ENCODE results near the gene EFHC1. TPM values are rescaled to one million over a fixed set of nuclear protein-coding genes. Genes with fewer than 3 reads are reported as not detected.

Gene EFHC1
- total RNA-seq, 1 donor from 2014 or later = 1.6 TPM

GRCh38 chr6:52499026-52499425 lies 78.9 kb downstream of the EFHC1 start:
- intact Hi-C loops (cut with micrococcal nuclease) = loop anchor here (5.0 kb wide), 1 partner anchor 163 kb away; no protein-coding TSS in a partner anchor

- intact Hi-C loops (cut with micrococcal nuclease) = loop anchor here (5.0 kb wide), 1 partner anchor 163 kb away; no protein-coding TSS in a partner anchor
Observed at GRCh38 chr6:52499681-52500236, 79.6 kb downstream of the EFHC1 start.

- intact Hi-C loops (cut with micrococcal nuclease) = no loop called here
Observed at GRCh38 chr6:52500238-52501129, 80.3 kb downstream of the EFHC1 start.

DNA sequence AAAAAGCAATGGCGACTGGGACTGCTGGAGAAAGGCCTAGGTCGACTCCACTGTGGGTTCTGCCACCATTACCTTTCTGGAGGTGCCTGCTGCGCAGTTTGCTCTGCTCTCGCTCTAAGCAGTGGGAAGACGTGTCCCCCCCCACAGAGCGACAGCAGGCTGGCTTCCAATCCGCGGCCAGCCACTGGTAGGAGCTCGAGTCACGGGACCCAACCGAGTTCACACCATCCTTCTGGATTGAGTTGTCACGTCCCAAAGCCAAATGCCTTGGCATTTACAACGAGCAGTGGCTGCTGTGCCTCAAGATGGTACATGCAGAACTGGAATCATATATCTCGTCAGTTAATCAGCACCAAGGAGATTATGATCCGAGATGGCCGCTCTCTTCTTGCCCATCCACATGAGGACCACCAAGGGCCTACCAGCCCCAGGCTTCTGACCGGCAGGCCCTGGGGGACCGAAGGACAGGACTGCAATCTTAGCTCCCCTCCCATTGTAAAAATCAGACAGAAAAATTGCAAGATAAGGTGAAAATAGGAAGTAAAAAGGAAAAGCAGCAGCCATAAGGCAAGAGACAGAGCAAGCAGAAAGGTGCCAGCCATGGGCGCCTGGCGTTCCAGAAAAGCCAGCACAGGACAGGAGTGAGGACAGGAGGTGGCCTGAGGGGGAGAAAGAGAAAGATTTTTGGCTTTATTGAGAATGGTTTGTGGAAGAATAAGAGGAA lies 82.3 kb downstream of the EFHC1 start:
- intact Hi-C loops (cut with micrococcal nuclease) = no loop called here

DNA sequence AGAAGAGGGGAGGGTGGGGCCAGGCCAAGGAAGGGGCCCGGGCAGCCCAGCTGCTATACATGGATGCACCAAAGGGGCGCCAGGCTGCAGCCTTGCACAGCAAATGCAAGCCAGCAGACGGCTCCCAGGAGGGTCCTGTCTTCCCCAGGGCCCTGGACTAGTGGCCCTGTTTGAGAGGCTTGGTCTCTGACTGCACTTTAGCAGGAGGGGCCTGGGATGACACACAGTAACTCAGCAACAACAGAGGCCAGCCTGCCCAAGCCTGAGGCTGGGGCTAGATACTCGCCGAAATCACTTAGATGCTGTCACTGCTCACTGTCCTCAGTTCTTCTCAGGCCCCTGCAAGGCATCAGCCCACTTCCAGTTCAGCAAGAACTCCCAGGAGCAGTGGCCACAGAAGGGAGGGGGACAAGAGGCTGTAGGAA lies 83.2 kb downstream of the EFHC1 start:
- intact Hi-C loops (cut with micrococcal nuclease) = no loop called here

GRCh38 chr6:52503851-52504781 lies 84.0 kb downstream of the EFHC1 start:
- intact Hi-C loops (cut with micrococcal nuclease) = no loop called here

GRCh38 chr6:52504782-52505136 lies 84.6 kb downstream of the EFHC1 start:
- intact Hi-C loops (cut with micrococcal nuclease) = no loop called here

- intact Hi-C loops (cut with micrococcal nuclease) = no loop called here
Observed at GRCh38 chr6:52505726-52506409, 85.7 kb downstream of the EFHC1 start.

DNA sequence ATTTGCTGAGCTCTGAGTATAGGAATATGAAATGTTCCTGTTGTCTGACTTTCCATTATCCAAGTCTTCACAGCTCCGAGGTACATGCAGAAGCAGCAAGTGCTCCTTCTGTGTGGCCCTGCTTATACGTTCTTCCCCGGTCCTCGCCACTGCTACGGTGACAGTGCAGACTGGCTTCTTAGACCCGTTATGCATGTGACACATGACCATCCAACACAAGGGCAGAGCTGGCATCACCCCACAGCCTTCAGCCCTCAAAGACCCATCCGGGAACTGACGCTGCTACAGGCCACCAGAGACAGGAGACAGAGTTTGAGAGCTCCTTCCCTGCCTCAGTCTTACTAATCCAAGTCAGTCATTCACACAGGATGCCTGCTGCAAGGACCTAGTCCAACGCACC lies 86.3 kb downstream of the EFHC1 start:
- intact Hi-C loops (cut with micrococcal nuclease) = no loop called here

DNA sequence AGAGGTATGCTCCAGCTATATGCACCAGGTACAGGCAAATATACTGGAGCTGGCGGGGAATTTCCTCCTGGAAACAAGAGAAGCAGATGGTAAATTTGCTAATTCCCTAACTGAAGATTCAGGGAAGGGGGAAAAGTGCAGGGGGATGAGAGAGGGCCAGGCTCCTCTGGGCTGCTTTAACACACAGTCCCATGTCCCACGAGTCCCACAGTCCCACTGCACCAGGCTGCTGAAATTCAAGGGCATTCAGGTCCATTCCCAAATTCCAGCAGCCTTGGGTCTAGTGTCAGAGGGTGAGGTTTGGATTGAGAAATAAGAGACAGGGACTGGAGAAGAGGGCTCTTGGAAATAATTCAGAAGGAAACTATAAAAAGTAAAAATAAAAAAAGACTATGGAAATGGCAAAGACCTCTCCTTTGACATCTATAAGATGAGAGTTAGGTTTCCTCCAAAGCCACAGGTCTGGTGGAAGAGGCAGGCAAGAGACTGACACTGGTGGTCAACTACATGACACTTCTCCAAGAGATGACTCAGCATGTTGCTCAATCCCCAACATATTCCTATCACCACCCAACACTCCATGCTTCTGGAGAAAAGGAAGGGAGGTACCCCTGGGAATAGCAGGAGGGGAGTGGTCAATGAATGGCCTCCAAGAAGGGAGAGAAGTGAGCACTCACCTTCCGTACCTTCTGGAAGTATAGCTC lies 87.6 kb downstream of the EFHC1 start:
- intact Hi-C loops (cut with micrococcal nuclease) = no loop called here

GRCh38 chr6:52508261-52508739 lies 88.2 kb downstream of the EFHC1 start:
- intact Hi-C loops (cut with micrococcal nuclease) = no loop called here

- intact Hi-C loops (cut with micrococcal nuclease) = no loop called here
Observed at GRCh38 chr6:52509281-52510212, 89.4 kb downstream of the EFHC1 start.

GRCh38 chr6:52510213-52510562 lies 90.0 kb downstream of the EFHC1 start:
- intact Hi-C loops (cut with micrococcal nuclease) = no loop called here

- intact Hi-C loops (cut with micrococcal nuclease) = no loop called here
Observed at GRCh38 chr6:52511163-52511562, 91.0 kb downstream of the EFHC1 start.

DNA sequence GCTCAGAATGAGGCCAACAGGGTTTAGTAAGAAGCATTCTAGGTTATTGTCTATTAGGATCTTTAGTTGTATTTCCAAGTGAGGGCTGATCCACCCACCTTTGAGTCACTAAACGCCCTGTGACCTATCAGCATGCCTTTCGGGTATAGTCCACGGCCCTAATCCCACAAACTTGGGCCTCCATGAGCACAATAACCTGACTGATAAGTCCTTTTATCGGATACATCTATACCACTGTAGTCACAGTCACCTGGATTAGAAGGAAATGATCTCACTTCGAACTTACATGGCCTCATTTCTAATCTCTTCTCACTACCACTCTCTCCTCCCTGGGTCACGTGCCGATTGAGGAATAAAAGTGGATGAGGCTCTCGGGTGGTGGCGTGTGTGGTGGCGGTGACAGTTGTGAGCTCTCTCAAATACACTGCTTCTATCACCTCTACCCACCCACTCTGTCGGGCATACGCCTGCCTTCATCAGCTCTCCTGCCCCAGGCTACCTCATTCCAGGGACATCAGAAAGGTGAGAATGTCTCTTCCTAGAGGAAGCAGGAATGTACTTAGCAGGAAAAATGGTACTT lies 91.5 kb downstream of the EFHC1 start:
- intact Hi-C loops (cut with micrococcal nuclease) = no loop called here

DNA sequence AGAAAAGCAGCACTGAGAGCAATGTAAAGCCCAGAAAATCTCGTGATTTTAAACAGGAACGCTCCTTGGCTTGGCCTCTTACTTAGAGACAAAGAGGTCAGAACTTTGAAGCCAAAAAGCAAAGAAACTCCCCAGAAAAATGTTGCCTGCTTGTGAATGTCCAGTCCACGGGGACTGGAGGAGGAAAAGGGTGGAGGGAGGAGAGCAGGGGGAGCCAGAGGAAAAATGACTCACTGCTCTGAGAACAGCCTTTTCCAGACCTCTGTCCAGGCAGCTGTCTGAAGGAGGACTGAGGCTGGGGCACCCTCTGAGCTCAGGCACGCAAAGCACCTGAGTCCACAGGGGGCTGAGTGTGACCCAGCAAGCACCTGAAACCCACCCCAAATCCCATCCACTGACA lies 92.1 kb downstream of the EFHC1 start:
- intact Hi-C loops (cut with micrococcal nuclease) = no loop called here

GRCh38 chr6:52513464-52513863 lies 93.3 kb downstream of the EFHC1 start:
- intact Hi-C loops (cut with micrococcal nuclease) = no loop called here

DNA sequence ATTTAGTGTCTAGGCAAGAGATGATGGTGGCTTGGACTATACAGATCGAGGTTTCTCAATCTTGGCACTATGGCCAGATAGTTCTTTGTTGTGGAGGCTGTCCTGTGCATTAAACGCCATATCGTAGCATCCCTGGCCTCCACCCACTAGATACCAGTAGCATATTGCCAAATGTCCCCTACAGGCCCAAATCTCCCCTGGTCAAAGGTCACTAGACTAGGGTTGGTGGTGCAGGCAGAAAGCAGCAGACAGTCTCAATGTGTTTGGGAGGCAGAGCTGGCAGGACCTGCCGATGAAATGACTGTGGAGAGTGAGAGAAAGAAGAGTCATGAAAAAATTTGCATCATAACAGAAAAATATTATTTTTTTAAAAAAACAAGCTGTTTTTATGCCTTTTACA lies 93.8 kb downstream of the EFHC1 start:
- intact Hi-C loops (cut with micrococcal nuclease) = no loop called here
